Measurements from ENCODE around the gene SFSWAP. TPM values are rescaled to one million over a fixed set of nuclear protein-coding genes. Genes with fewer than 3 reads are reported as not detected.

The SFSWAP gene
- total RNA-seq, 1 donor from 2014 or later: 34.9 TPM

GRCh38 chr12:131793243-131794022, 82.5 kb downstream of the SFSWAP start:
- no peak overlapping the region for H3K4me3 ChIP-seq
- H3K36me3 ChIP-seq: peaks cover 0 to 49% of the 10 kb centered on the region in 2 donors
- intact Hi-C loops (cut with DNase I): no loop called here
- no peaks in the 10 kb centered on the region for H3K27me3 ChIP-seq
- DNase-seq (ENCODE audit: extremely low spot score in 2 of 2): no peak
- peaks cover 9% of the 10 kb centered on the region for H3K4me1 ChIP-seq
- TF ChIP-seq POLR2AphosphoS5 (IDR thresholded peaks at IDR 0.05; ENCODE audit: insufficient read depth in 1 of 2, low read depth in 1 of 2): no peak
- TF ChIP-seq, protein P1, sequence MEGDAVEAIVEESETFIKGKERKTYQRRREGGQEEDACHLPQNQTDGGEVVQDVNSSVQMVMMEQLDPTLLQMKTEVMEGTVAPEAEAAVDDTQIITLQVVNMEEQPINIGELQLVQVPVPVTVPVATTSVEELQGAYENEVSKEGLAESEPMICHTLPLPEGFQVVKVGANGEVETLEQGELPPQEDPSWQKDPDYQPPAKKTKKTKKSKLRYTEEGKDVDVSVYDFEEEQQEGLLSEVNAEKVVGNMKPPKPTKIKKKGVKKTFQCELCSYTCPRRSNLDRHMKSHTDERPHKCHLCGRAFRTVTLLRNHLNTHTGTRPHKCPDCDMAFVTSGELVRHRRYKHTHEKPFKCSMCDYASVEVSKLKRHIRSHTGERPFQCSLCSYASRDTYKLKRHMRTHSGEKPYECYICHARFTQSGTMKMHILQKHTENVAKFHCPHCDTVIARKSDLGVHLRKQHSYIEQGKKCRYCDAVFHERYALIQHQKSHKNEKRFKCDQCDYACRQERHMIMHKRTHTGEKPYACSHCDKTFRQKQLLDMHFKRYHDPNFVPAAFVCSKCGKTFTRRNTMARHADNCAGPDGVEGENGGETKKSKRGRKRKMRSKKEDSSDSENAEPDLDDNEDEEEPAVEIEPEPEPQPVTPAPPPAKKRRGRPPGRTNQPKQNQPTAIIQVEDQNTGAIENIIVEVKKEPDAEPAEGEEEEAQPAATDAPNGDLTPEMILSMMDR (IDR thresholded peaks at IDR 0.05): no peak
- no peak for TF ChIP-seq POLR2A (IDR thresholded peaks at IDR 0.05)
- H3K27ac ChIP-seq: no peak overlapping the region
- no peaks in the 10 kb centered on the region for H3K9me3 ChIP-seq

DNA sequence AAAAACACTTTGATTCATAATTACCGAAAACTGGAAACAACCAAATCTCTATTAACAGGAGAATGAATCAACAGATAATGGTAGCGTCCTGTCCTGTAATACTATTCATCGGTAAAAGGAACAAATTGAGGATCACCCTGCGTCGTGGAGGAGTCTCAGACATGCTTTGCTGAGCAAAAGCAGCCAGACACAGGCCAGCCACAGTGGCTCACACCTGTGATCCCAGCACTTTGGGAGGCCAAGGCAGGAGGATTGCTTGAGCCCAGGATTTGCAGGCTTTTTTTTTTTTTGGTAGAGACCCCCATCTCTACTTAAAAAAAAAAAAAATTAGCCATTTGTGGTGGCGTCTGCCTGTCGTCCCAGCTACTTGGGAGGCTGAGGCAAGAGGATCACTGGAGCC, 83.2 kb downstream of the SFSWAP start:
- H3K9me3 ChIP-seq: no peaks in the 10 kb centered on the region
- no peak for DNase-seq (ENCODE audit: extremely low spot score in 2 of 2)
- no peaks in the 10 kb centered on the region for H3K27me3 ChIP-seq
- peaks cover 9% of the 10 kb centered on the region for H3K4me1 ChIP-seq
- H3K27ac ChIP-seq: no peak overlapping the region
- no peak overlapping the region for H3K4me3 ChIP-seq
- intact Hi-C loops (cut with DNase I): no loop called here
- TF ChIP-seq, protein P1 (IDR thresholded peaks at IDR 0.05): no peak
- TF ChIP-seq POLR2A (IDR thresholded peaks at IDR 0.05) (no peak), POLR2AphosphoS5 (IDR thresholded peaks at IDR 0.05; ENCODE audit: insufficient read depth in 1 of 2, low read depth in 1 of 2) (no peak)
- H3K36me3 ChIP-seq: peaks cover 0 to 50% of the 10 kb centered on the region in 2 donors

DNA sequence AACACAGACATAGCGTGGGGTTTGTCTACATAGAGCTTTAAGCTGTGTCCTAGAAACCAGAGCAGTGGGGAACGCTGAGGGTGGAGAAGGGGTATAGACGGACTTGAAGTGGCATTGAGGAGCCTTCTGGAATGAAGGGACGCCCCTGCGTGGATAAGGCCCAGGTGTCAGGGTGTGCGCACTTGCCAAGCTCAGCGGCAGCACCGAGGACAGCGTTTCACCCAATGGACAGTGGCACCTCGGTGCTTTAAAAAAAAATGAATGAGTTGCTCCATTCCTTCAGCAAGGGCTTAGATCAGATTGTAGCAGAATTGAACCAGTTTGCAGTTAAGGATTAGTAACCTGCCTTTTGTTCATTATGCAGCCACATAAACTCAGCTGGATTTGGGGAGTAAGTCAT, 83.7 kb downstream of the SFSWAP start:
- intact Hi-C loops (cut with DNase I): no loop called here
- H3K27me3 ChIP-seq: no peaks in the 10 kb centered on the region
- peaks cover 9% of the 10 kb centered on the region for H3K4me1 ChIP-seq
- H3K9me3 ChIP-seq: no peaks in the 10 kb centered on the region
- H3K36me3 ChIP-seq: peaks cover 0 to 50% of the 10 kb centered on the region in 2 donors
- no peak overlapping the region for H3K4me3 ChIP-seq
- no peak overlapping the region for H3K27ac ChIP-seq
- no peak for TF ChIP-seq POLR2A (IDR thresholded peaks at IDR 0.05)
- TF ChIP-seq, protein P1 (IDR thresholded peaks at IDR 0.05): no peak
- DNase-seq (ENCODE audit: extremely low spot score in 2 of 2): no peak

- Histone ChIP-seq H3K4me3 (no peak overlapping the region), H3K27ac (no peak overlapping the region), H3K36me3 (peaks cover 0 to 49% of the 10 kb centered on the region in 2 donors), H3K9me3 (no peaks in the 10 kb centered on the region), H3K27me3 (no peaks in the 10 kb centered on the region), H3K4me1 (peaks cover 9% of the 10 kb centered on the region)
- TF ChIP-seq POLR2A (IDR thresholded peaks at IDR 0.05) (no peak), POLR2AphosphoS5 (IDR thresholded peaks at IDR 0.05; ENCODE audit: insufficient read depth in 1 of 2, low read depth in 1 of 2) (no peak)
- TF ChIP-seq, protein P1 (IDR thresholded peaks at IDR 0.05): no peak
- DNase-seq (ENCODE audit: extremely low spot score in 2 of 2): no peak
- intact Hi-C loops (cut with DNase I): no loop called here
These were observed 84.2 kb downstream of the SFSWAP start for GRCh38 chr12:131795064-131795463.

DNA sequence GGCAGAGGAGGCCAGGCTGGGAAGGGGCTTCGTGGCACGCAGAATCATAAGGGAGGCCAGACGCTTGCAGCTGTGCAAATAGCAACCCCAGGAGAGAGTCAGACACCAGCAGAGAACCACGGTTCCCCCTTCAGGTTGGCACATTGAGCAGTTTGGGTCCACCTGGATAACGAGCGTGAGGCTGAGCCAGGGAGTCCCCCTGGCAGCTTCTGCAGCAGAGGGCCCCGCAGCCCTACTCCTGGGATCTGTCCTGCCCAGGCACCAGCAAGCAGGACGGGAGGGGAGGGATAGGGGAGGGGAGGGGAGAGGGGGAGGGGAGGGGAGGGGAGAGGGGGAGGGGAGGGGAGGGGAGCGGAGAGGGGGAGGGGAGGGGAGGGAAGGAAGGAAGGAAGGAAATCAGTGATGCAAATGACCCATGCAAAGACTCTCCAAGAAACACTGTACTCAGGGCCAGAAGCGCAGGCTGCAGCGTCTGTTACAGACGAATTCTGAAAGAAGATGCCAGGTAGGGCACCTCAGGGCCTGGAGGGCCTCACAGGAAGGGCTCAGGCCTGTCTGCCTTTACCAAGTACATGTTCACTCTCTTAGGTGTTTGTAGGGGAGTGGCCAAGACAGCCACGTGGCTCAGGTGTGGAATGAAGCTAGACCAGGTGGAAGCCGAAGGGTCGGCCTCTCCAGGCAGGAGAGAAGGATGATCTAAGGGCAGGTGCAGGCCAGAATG, 85.0 kb downstream of the SFSWAP start:
- H3K27ac ChIP-seq: no peak overlapping the region
- H3K4me1 ChIP-seq: peaks cover 9% of the 10 kb centered on the region
- intact Hi-C loops (cut with DNase I): no loop called here
- H3K4me3 ChIP-seq: no peak overlapping the region
- H3K9me3 ChIP-seq: no peaks in the 10 kb centered on the region
- peaks cover 0 to 49% of the 10 kb centered on the region in 2 donors for H3K36me3 ChIP-seq
- H3K27me3 ChIP-seq: no peaks in the 10 kb centered on the region
- DNase-seq (ENCODE audit: extremely low spot score in 2 of 2): no peak
- TF ChIP-seq POLR2A (IDR thresholded peaks at IDR 0.05): no peak
- TF ChIP-seq POLR2AphosphoS5 (IDR thresholded peaks at IDR 0.05; ENCODE audit: insufficient read depth in 1 of 2, low read depth in 1 of 2): no peak
- TF ChIP-seq, protein P1 (IDR thresholded peaks at IDR 0.05): no peak
